NB4 (cell line): ENCODE results near the gene C9orf43.

ENCODE experiments used
- CTCF ChIP-seq: IDR thresholded peaks from one replicate; pipeline ENCODE4 v1.5.1; 2012; ENCODE audit warnings: low read depth, low read length
- MAX ChIP-seq: IDR thresholded peaks from 2 replicates; pipeline ENCODE4 v1.6.1; 2011; ENCODE audit warnings: low read depth, low read length
- POLR2A ChIP-seq: IDR thresholded peaks from 2 replicates; pipeline ENCODE4 v1.6.1; 2011; ENCODE audit warnings: mild to moderate bottlenecking; ENCODE audit not compliant: insufficient read length; ENCODE audit errors: extremely low read depth

GRCh38 chr9:113416149-113416721 lies 5.7 kb downstream of the C9orf43 start:
- no peak for TF ChIP-seq CTCF
- TF ChIP-seq POLR2A: no peak
- TF ChIP-seq MAX: no peak
